HUDEP-2 (cell line): ENCODE data around the gene CCDC88B.

ENCODE experiments used
- DNase-seq, 76 experiments: peaks; one replicate each; lab custom pipeline; 2025; ENCODE audit not compliant: unreplicated experiment in 76 of 76; lab: John Stamatoyannopoulos, UW

Gene CCDC88B, protein sequence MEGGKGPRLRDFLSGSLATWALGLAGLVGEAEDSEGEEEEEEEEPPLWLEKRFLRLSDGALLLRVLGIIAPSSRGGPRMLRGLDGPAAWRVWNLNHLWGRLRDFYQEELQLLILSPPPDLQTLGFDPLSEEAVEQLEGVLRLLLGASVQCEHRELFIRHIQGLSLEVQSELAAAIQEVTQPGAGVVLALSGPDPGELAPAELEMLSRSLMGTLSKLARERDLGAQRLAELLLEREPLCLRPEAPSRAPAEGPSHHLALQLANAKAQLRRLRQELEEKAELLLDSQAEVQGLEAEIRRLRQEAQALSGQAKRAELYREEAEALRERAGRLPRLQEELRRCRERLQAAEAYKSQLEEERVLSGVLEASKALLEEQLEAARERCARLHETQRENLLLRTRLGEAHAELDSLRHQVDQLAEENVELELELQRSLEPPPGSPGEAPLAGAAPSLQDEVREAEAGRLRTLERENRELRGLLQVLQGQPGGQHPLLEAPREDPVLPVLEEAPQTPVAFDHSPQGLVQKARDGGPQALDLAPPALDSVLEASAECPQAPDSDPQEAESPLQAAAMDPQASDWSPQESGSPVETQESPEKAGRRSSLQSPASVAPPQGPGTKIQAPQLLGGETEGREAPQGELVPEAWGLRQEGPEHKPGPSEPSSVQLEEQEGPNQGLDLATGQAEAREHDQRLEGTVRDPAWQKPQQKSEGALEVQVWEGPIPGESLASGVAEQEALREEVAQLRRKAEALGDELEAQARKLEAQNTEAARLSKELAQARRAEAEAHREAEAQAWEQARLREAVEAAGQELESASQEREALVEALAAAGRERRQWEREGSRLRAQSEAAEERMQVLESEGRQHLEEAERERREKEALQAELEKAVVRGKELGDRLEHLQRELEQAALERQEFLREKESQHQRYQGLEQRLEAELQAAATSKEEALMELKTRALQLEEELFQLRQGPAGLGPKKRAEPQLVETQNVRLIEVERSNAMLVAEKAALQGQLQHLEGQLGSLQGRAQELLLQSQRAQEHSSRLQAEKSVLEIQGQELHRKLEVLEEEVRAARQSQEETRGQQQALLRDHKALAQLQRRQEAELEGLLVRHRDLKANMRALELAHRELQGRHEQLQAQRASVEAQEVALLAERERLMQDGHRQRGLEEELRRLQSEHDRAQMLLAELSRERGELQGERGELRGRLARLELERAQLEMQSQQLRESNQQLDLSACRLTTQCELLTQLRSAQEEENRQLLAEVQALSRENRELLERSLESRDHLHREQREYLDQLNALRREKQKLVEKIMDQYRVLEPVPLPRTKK (N-terminal part only)

DNA sequence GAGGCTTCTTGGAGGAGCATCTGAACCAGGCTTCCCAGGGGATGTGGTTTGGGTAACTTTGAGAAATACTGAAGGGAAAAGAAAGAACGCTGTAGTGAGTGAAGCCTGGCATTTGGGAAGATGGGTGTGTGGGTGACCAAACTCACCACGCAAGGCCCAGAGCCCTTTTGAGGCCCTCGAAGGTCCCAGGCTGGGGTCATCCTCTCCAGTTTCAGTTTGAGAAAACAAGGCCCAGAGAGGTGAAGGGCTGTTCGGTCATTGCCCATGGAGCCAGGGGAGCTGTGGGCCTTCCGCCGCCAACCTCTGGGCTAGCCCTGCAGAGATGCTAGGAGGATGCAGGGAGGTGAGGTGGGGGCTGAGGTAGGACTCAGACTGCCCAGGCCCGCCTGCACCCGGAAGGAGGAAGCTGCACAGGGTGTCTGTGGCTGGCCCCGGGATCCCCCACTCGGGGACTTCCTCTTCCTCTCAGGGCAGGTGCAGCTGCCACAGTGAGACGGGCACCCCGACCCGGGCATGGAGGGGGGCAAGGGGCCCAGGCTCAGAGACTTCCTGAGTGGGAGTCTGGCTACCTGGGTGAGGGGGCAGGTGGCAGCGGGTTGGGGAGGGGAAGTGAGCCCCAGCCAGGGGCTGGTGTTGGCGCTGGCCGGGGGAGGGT, at the start of gene CCDC88B:
Gene CCDC88B, plus strand, starts transcription at position 451 of the 655 bp plus-strand sequence. Its CDS starts 63 bp downstream, at position 514.
- no peak for DNase-seq

GRCh38 chr11:64290352-64291261, 49.4 kb upstream of the CCDC88B start:
- no peak for DNase-seq

GRCh38 chr11:64291262-64291751, 48.7 kb upstream of the CCDC88B start, which contains the start of gene KCNK4:
Gene KCNK4, plus strand, starts transcription at chr11:64291302. Its CDS starts 1,717 bp downstream, at chr11:64293019.
- no peak for DNase-seq

GRCh38 chr11:64291752-64292459, 48.1 kb upstream of the CCDC88B start:
- no peak for DNase-seq

DNA sequence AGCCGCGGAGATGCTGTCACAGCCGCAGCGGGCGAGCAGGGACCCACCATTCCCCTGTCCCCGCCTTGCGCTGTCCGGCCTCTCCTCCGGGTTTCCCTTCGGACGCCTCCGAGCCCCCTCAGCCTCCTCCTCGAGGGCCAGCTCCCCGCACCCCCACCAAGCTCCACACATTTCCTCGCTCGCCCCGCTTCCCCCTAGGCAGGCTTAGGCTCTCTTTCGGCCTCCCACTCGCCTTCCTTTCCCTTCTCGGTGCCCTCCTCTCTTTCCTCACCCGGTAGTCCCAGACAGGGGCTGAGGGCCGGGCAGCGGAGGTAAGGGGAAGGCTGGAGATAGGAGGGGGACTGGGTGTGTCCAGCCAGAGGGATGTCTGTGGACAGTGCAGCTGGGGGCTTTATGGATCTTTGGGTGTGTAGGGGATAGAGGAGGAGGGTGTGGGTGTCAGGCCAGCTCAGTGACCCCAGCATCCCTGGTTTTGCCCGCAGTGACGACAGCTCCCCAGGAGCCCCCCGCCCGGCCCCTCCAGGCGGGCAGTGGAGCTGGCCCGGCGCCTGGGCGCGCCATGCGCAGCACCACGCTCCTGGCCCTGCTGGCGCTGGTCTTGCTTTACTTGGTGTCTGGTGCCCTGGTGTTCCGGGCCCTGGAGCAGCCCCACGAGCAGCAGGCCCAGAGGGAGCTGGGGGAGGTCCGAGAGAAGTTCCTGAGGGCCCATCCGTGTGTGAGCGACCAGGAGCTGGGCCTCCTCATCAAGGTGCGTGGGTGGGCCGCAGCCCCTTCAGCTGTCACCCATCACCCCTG, 47.3 kb upstream of the CCDC88B start:
- DNase-seq: no peak

GRCh38 chr11:64294774-64295173, 45.2 kb upstream of the CCDC88B start:
- DNase-seq: no peak

DNA sequence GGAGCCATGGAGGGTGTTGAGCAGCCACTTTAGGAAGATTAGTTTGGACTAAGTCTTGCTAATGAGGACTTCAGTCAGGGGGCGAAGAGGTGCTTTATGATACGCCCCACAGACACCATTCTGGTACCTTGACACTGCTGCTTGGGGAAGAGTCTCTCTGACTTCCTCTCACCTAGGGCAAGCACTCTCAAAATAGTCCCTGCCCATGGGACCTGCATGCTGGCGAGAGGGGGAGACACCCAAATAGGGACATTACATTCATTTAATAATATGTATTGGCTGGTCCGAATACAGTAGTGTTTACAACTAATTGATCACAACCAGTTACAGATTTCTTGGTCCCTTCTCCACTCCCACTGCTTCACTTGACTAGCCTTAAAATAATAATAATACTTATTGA, 44.2 kb upstream of the CCDC88B start:
- DNase-seq: no peak

DNA sequence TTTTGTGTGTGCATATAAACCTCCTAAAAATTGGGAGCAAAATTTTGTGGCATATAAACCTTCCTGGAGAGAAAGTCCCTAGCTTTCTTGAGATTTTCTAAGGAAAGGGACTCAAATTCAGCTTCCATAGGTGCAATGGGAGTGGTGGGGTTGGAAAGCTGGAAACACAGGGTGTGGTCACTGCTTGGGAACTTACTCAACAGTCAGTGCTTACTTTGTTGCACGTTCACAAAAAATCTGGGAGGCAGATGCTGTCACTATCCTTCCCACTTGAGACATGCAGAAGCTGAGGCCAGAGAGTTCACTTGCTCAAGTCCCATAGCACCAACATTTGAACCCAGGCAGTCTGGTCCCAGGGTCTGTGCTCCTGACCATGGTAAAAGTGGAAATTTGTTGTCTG, 43.8 kb upstream of the CCDC88B start:
- no peak for DNase-seq

DNA sequence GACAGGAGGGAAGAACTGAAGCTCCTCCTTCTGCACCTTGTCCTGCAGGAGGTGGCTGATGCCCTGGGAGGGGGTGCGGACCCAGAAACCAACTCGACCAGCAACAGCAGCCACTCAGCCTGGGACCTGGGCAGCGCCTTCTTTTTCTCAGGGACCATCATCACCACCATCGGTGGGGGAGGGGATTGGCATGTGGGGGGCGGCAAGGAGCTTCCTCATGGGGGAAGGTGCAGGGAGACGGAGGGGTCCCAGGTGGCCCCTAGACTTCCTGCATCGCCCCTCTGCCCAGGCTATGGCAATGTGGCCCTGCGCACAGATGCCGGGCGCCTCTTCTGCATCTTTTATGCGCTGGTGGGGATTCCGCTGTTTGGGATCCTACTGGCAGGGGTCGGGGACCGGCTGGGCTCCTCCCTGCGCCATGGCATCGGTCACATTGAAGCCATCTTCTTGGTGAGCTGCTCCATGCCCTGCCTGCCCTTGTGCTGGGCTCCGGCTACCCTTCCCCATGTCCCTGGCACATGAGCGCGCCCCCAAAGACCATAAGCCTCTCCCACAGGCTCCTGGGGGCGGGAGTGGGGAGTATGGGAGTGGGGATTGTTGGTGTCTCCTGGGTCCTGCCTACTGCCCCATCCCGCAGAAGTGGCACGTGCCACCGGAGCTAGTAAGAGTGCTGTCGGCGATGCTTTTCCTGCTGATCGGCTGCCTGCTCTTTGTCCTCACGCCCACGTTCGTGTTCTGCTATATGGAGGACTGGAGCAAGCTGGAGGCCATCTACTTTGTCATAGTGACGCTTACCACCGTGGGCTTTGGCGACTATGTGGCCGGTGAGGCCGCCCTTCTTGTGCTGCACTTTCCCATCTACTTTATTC, 42.9 kb upstream of the CCDC88B start:
- no peak for DNase-seq

GRCh38 chr11:64297699-64298358, 42.2 kb upstream of the CCDC88B start:
- DNase-seq: peak in 27 of 76 experiments; percentile 4 to 43 (median 22)

DNA sequence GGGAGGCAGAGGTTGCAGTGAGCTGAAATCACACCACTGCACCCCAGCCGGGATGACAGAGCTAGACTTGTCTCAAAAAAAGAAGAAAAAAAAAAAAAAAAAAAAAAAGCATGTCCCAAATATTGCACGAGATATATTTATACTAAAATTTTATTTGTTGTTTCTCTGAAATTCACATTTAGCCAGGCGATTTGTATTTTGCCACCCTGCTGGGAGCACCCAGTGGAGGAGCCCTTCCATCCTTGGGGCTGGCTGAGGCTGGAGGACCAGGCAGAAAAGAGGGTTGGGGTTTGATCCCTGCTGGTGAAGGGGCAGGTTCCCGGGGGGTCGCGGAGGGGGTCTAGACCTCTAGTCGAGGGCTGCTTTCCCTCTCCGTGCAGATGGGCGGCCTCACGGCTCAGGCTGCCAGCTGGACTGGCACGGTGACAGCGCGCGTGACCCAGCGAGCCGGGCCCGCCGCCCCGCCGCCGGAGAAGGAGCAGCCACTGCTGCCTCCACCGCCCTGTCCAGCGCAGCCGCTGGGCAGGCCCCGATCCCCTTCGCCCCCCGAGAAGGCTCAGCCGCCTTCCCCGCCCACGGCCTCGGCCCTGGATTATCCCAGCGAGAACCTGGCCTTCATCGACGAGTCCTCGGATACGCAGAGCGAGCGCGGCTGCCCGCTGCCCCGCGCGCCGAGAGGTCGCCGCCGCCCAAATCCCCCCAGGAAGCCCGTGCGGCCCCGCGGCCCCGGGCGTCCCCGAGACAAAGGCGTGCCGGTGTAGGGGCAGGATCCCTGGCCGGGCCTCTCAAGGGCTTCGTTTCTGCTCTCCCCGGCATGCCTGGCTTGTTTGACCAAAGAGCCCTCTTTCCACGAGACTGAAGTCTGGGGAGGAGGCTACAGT, 40.8 kb upstream of the CCDC88B start:
- peak in 40 of 76 experiments; percentile 1 to 55 (median 28) for DNase-seq

DNA sequence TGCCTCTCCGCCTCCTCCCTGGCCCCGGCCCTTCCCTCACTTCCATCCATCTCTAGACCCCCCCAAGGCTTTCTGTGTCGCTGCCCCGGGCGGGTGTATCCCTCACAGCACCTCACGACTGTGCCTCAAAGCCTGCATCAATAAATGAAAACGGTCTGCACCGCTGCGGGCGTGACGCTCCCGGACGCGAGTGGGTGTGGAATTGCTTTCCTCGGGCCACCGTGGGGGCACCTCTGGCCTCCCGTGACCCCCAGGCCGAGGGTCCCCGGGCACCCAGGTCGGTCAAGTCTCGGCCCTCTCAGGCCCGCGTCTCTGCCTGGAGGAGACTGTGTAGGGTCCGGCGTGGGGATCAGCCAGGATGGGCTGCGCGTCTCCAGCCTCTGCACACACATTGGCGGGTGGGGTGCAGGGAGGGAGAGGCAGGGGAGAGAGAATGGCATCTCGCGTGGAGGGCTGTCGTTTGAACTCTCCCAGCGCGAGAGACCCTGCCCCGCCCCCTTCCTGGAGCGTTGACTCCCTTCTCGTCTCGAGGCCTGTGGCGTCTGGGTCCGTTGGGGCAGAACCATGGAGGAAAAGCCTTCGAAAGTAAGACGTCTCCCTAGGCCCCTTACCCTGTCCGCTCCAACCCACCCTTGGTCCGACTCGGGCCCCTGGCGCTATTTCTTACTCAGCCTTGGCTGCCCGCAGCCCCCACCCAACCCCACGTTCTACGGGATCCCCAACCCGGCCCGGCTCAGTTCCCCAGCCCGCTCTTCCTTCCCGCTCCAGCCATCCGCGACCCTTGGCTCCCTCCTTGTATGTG, 40.0 kb upstream of the CCDC88B start, which contains the start of gene CATSPERZ:
Gene CATSPERZ, plus strand, starts transcription at position 512 of the 802 bp plus-strand sequence. Its CDS starts 53 bp downstream, at position 565.
- DNase-seq: no peak

DNA sequence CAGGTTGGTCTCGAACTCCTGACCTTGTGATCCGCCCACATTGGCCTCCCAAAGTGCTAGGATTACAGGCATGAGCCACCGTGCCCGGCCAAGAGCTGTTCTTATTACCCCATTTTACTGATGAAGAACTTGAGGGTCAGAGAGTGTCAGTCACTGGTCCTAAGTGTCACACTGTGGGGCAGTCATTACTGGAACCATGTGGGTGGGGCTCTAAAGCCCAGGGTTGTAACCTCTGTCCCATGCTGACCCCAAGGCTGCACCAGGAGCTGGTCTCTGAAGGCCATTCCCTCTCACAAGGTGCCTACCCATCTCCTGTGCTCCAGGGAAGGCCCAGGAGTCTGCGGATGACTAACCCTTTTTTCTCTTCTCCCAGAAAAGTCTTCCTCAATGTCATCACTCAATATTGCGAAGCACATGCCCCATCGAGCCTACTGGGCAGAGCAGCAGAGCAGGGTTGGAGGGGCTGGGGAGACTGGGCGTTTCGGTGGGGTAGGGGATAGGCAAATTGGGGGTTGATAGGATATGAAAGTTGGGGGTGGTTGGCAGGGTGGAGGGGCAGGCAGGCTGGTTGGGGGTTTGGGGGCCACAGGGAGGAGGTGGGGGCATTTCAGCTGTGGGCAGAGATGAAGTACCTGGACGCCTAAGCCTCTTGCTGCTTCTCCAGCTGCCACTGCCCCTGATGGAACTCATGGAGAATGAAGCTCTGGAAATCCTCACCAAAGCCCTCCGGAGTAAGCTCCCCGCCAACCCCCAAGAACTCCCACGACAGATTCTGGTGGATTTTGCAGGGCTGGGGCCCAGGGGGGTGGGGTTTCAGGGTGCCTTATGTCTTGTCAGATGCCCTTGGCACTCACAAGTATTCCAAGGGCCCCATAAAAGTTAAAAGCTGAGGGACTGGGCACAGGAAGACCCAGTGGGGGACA, 36.6 kb upstream of the CCDC88B start:
- DNase-seq: no peak
